ENCODE measurements around the gene SLC38A5. TPM values are rescaled to one million over a fixed set of nuclear protein-coding genes. Genes with fewer than 3 reads are reported as not detected.

The SLC38A5 gene
- total RNA-seq, 1 experiment from 2014 or later, result 50.6 TPM

GRCh38 chrX:48478806-48479205, 8.7 kb upstream of the SLC38A5 start (continued):
- no peak for TF ChIP-seq ZSCAN18 (CRISPR knock-in tag; IDR thresholded peaks at IDR 0.05)
- no peak for TF ChIP-seq MXD4 (CRISPR knock-in tag; IDR thresholded peaks at IDR 0.05; ENCODE audit: borderline replicate concordance)
- TF ChIP-seq ZNF281 (CRISPR knock-in tag; IDR thresholded peaks at IDR 0.05), result no peak
- TF ChIP-seq ZNF138 (CRISPR knock-in tag; conservative IDR thresholded peaks at IDR 0.05), result no peak
- no peak for TF ChIP-seq IRF1 (CRISPR knock-in tag; IDR thresholded peaks at IDR 0.05)
- TF ChIP-seq HMGXB4 (CRISPR knock-in tag; IDR thresholded peaks at IDR 0.05), result no peak
- no peak for TF ChIP-seq FOXJ3 (CRISPR knock-in tag; IDR thresholded peaks at IDR 0.05; ENCODE audit: borderline replicate concordance)
- TF ChIP-seq TEAD1 (CRISPR knock-in tag; IDR thresholded peaks at IDR 0.05), result no peak
- TF ChIP-seq GTF2I (CRISPR knock-in tag; conservative IDR thresholded peaks at IDR 0.05), result no peak
- no peak for TF ChIP-seq NR2C2 (CRISPR knock-in tag; IDR thresholded peaks at IDR 0.05)
- no peak for TF ChIP-seq MLX (CRISPR knock-in tag; IDR thresholded peaks at IDR 0.05)

DNA sequence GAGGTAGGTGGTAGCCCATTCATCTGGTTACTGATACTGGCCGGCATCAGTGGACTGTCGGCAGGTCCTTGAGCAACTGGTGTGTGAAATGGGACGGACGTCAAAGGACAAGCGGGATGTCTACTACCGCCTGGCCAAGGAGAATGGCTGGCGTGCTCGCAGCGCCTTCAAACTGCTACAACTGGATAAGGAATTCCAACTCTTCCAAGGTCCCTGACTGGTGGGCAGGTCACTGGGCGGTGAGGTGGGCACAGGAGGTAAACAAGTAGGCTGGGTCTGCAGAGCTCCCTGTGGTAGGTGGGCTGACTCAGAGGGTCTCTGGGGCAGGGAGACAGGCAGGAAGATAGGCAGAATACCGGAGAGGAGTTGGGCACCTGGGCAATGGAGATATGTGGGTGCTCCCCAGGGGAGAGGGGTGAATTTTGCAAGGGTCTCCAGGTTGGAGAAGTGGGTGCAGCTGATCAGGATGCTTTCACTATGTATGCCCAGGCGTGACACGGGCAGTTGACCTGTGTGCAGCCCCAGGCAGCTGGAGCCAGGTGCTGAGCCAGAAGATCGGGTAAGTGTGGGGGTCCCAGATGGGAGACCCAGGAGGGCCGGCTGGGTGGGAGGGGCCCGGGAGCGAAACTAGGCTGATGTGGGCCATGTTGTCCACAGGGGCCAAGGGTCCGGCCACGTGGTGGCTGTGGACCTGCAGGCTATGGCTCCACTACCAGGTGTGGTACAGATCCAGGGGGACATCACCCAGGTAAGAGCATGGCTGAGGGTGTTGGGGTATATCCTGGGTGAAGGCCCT, 8.1 kb upstream of the SLC38A5 start:
- CTCF ChIA-PET, result no interaction called here
- Mint-ChIP-seq H3K4me1 (peaks cover 21% of the 10 kb centered on the region), H3K9me3 (no peaks in the 10 kb centered on the region), H3K27me3 (ENCODE audit: low read depth) (no peaks in the 10 kb centered on the region), H3K27ac (no peak overlapping the region), H3K36me3 (peaks cover 19% of the 10 kb centered on the region), H3K4me3 (no peak overlapping the region)
- ATAC-seq, result no peak
- POLR2A ChIA-PET, result no interaction called here
- no peak for DNase-seq (ENCODE audit: low spot score)
- TF ChIP-seq FOXJ3 (CRISPR knock-in tag; IDR thresholded peaks at IDR 0.05; ENCODE audit: borderline replicate concordance) (no peak), PRRX2 (CRISPR knock-in tag; IDR thresholded peaks at IDR 0.05) (no peak), ERG (CRISPR knock-in tag; IDR thresholded peaks at IDR 0.05) (no peak), NR2C2 (CRISPR knock-in tag; IDR thresholded peaks at IDR 0.05) (no peak), E2F1 (CRISPR knock-in tag; IDR thresholded peaks at IDR 0.05) (no peak), SMAD3 (CRISPR knock-in tag; IDR thresholded peaks at IDR 0.05; ENCODE audit: borderline replicate concordance) (no peak), ZNF232 (CRISPR knock-in tag; IDR thresholded peaks at IDR 0.05) (no peak), ZNF416 (CRISPR knock-in tag; IDR thresholded peaks at IDR 0.05) (no peak), SP1 (CRISPR knock-in tag; conservative IDR thresholded peaks at IDR 0.05) (no peak), RORB (CRISPR knock-in tag; IDR thresholded peaks at IDR 0.05) (no peak), ZNF263 (CRISPR knock-in tag; IDR thresholded peaks at IDR 0.05; ENCODE audit: low read depth) (no peak), ZNF671 (CRISPR knock-in tag; IDR thresholded peaks at IDR 0.05) (no peak)
